Effector CD8-positive, alpha-beta T cell (primary cell): ENCODE measurements around the gene VSX1.

Source experiments
- DNase-seq: peaks from one replicate; lab custom pipeline; 2025; lab: John Stamatoyannopoulos, UW

VSX1 gene

DNA sequence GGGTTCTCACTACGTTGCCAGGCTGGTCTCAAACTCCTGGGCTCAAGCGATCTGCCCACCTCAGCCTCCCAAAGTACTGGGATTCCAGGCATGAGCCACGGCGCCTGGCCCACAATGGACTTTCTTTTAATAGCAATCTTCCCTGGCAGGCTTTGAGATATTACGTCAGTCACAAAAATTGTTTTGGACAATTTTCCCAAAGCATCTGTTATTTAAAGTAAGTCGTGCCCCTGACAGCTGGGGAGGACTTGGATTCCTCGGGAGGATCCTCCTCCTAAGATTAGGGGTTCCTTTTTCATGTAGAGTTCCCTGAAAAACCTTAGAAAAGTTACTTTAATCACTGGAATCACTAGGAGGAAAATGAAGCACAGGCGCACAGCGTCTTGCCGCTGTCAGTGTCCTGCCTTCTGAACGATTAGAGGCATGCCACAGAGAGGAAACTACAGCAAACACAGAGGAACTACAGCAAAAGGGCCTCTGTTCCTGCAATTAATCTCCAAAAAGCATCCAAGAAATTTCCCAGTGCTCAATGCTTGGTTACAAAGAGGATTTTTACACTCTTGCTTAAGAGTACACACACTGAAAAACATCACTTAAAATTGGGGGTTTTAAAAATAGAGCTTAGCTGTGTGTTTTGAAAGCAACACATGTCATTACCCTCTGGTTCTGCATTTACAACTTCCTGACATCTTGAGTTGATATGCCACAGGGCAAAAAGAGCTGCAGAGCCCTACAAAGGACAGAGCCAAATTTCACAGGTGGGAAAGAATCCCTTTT lies 28.5 kb downstream of the VSX1 start:
- no peak for DNase-seq

- no peak for DNase-seq
These were observed 29.4 kb downstream of the VSX1 start for GRCh38 chr20:25052255-25053194.

DNA sequence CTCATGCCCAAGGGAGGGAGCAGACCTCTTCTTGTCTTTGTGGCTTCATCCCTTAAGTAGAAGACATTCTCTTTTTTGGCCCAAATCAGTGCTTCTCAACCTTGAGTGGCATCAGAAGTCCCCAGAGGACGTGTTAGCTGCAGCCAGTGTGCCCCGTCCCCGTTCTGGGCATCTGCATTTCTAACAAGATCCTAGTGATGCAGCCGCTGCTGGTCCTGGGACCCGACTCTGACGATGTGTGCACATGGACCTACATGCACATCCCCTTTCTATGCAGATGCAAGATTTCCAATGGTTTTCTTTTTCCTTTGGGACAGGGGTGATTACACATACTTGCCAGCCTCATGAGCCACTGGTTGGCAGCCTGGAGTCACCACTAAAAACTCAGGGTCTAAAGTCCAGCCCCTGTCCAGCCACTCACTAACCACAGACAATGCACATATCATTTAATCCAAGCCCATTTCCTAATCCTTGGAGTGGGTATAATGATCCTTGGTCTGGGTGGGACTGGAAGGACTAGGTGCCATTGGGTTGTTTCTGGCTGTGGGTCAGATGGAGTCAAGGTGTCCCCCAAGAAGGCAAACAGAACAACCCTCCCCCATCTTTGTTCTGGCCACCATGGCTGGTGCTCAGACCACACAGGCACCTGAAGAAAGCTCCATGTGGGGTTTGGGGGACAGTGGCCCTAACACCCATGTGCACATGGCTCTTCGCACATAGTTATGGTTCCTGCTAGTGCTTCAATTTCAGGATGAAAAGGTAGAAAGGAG lies 30.4 kb downstream of the VSX1 start:
- no peak for DNase-seq

DNA sequence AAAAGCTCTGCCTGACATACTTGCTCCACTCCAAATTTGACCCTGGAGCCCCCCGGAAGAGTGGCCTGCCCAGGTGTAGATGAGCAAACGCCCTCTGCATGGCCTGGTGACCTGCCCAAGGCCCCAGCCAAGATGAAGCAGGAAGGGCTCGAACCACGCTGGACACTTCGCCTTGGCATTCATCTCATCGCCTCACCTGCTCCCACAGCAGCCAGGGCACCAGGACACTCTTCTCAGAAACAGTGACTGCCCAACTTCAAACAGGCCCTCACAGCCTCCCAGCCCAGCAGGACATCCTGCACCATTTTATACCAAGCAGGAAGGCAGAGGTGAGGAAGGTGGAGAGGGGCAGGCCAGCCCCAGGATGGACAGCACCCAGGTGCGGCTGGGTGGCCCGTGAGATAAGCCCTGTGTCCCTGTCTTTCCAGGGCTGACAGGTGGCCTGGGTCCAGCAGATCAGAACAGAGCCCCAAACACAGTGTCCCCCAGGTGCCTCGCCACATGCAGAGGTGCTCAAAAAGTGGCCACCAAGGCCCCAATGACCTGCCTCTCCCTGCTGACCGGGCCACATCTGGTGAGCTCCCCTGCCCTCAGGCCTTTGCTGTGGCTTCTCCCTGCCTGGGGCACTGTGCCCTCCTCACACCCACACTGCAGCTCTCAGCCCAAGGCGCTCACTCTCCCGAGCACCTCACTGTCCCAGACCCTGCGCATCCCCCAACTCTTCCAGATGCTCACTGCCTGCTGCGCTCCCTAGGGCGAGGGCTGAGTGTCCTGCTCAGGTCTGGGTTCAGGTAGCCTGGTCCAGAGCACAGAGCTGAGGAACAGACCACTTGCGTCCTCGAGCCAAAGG lies 31.2 kb downstream of the VSX1 start:
- no peak for DNase-seq

DNA sequence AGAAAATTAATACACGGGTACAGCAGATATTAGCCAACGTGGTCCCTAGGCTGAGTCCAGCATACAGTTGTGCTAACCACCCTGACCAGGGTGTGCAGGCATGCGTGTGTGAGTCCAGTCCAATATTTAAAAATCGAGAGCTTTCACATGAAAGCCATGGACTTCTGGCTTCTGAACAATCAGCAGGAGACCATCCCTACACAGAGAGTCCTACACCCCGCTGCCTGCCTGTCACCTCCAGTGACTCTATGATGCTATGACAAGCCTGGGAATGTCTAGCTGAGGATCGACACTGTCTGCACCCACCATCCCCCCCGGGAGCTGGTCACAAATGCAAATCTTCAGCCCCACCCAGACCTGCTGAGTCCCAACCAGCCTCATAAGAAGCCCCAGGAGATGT lies 31.9 kb downstream of the VSX1 start:
- DNase-seq, result no peak

DNA sequence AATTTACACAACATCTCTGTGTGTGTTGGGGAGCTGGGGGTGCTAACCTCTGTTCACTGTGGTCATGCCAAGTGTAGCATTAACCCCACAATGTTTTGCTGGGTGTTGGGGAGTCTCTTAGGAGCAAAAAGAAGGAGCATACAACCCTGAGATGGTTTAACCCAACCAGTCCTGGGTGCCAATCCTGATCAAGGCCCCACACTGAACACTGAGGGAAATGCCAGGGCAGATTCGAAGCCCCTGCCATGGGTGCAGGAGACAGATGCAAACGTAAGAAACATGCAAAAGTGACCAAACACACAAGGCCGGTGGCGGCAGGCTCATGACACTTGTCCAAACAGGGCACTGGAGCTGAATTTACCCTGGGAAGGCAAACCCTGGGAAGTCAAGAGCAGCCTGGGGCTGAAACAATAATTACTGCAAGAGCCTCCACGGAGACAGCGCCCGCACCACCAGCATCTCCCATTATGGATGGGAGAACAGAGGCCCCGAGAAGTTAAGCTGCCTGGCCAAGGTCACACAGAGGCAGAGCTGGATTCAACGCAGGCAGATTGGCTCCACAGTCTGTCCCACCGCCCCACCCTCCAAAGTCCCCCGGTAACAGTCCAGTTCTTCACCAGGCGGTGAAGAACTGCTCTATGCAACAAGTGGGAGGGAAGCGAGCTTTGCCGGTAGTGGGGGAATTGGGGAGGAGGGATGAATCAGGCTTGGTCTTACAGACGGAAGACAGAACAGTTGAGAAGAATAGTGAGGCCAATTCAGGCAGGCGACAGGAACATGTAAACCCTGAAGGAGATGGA lies 32.5 kb downstream of the VSX1 start:
- no peak for DNase-seq

DNA sequence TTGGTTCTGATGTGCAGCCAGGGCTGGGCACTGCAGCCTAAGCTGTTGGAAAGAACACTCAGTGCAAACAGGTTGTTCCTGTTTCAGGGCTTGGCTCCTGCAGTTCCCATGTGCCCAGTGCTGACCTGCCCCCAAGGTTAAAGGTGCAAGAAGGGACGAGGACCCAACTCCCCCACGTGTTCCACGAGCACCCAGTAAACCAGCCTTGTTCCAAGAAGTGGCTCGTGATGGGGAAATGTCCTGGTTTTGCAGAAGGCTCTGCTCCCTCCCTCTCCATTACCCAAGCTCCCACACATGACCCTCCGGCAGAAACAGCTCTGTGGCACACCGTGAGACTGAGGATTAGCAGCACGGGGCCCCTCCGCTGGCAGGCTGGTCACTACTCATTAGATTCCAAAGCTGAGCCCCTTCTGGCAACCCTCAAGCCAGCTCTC lies 33.4 kb downstream of the VSX1 start:
- no peak for DNase-seq

DNA sequence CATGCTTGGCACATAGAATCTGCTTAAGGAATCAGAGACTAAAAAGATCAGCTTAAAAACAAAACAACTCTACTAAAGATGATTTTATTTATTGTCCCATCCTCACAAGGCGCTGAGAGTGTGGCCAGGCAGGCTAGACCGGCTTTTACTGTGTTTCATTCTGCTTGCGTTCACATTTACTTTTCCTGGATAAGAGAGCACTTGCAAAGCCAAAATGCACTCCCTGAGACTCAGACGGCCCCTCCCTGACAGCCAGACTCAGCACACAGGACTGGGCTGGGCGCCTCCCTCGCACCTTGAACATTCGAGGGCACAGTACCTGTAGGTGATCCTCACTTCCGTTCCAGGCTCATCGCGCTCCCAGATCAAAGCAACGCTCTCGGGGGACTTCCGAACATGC lies 34.2 kb downstream of the VSX1 start:
- no peak for DNase-seq

DNA sequence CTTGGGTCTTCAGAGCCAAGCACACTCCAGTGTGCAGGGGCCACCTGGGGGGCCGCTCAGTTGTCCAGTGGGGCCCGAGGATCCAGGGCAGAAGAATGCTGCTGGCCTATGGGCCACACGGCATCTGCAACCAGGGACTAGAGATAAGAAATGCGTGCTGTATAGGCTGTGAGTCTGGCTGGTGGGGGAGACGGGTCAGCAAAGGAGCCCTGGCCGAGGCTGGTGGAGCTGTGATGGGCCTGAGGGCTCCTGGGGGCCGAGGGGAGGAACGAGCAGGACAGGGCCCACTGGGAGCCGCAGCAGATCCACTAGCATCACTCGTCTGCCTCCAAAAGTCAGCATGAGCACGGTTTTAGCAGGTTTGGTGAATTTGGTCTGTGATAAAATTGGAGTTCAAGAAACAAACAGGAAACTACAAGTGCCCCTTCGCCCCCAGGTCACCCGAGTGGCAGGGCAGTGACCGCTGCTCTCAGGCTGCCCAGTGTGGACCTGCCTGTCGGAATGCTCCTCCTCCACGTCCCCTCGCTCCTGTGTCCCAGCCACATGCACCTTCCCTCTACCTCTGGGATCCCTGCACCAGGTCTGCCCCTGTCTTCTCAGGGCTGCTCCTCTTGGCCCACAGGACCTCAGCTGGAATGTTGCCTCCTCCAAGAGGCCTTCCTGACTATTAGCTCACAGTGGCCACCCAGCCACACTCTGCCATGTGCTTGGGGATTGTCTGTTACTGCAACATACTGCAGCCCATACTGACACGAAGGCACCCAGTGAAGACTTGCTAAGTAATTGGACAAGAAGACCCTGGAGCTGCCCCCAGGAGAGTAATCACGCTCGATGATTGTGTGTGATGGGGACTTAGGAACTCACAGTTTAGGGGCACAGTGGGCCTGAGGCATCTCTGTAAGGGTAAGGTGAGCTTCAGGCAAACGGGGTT lies 34.9 kb downstream of the VSX1 start:
- no peak for DNase-seq

GRCh38 chr20:25046181-25046641 lies 35.7 kb downstream of the VSX1 start:
- DNase-seq, result no peak

DNA sequence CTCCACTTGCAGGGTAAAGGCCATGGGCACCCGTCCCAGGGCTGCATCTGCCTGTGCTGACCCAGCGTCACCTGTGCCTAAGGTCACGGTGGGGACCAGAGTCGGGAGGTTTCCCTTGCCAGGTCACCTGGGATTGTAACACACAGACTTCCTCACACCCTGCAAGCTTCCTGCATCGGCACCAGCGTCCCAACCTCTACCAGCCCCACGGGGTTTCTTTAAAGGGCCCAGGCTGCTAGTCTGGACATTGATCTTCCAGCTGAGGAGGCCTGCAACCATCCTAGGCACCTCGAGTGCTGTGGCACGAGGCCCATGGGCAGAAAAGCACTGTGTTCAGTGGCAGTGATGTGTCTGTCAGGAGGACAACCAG lies 36.6 kb downstream of the VSX1 start:
- DNase-seq, result no peak

GRCh38 chr20:25044660-25045342 lies 37.1 kb downstream of the VSX1 start:
- no peak for DNase-seq

DNA sequence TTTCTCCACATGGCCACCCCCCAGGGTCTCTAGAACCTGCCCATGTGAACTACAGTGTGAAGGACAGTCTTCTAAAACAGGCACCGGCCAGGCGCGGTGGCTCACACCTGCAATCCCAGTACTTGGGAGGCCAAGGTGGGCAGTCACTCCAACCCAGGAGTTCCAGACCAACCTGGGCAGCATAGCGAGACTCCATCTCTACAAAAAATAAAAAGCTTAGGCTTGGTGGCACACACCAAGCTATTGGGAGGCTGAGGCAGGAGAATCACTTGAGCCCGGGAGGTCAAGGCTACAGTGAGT lies 37.7 kb downstream of the VSX1 start:
- no peak for DNase-seq

DNA sequence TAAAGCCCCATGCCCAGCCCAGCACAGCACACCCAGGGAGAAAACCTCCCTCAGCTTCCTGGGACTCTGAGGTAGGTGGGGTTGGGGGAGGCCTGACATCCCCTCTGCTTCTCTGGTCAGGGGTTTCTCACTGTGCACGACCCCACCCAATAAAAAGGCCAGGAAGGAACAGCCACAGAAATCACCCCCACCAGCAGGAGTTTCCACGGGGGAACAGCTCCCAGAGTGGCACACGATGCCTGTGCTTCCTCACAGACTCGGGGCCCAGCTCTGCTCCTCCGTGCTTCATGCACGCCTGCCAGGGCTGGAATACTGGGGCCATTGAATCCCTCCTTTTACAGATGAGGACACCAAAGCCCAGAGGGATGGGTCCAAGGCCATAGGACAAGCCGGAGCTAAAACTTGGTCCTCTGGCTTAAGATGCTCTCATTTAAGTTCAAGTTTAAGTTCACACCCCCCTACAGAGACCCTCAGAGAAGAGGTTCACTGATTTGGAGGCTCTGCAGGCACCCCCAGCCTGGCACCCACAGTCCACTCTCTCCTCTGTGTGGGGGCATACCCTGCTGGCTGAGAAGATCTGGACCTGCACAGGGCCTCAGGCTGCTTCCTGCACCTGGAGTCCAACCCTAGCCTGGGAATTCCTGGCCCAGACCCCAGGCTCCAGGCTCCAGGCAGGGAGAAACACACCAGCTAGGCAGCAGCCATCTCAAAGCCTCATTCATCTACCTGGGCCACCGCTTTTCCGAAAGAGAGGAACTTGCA lies 38.3 kb downstream of the VSX1 start:
- DNase-seq, result no peak

DNA sequence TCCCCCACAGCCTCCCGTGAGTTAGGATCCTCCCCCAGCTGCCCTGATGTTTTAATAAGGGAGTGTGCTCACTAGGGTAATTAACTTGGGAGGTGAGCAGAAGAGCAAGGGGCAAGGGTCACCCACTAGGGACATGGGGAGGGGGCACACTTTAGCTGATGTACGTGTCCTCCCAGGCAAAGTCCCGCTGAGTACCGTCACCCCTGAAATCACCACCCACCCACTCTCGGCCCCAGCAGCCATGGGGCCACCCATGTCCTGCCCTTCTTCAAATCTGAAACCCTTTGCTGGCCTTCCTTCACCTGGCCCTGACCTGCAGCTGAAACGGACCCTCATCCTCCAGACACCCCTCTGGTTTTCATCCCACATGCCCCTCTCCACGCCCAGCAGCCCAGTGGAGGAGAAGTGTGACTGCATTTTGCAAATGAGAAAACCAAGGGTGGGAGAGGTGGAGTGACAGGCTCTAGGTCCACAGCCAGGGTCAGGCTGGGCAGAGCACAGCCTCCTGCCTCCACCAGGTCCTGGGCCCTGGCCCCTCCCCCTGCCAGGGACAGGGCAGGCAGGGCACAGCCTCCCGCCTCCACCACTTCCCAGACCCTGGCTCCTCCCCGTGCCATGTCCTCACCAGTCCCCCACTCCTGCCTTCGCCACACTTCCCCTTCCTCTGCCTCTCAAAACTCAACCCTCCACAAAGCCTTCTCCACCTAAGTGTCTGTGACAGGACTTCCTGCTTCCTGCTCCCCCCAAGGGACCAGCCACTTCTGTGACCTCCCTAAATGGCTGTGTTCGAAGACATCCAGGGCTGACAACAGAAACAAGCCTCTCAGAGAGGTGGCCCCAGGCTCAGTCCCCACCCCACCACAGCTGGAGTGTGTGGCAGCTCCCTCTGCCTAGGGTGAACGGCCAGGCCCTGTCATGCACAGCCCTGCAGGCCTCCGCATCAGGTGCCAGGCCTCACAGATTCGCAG lies 39.1 kb downstream of the VSX1 start:
- DNase-seq, result peak; percentile 23

DNA sequence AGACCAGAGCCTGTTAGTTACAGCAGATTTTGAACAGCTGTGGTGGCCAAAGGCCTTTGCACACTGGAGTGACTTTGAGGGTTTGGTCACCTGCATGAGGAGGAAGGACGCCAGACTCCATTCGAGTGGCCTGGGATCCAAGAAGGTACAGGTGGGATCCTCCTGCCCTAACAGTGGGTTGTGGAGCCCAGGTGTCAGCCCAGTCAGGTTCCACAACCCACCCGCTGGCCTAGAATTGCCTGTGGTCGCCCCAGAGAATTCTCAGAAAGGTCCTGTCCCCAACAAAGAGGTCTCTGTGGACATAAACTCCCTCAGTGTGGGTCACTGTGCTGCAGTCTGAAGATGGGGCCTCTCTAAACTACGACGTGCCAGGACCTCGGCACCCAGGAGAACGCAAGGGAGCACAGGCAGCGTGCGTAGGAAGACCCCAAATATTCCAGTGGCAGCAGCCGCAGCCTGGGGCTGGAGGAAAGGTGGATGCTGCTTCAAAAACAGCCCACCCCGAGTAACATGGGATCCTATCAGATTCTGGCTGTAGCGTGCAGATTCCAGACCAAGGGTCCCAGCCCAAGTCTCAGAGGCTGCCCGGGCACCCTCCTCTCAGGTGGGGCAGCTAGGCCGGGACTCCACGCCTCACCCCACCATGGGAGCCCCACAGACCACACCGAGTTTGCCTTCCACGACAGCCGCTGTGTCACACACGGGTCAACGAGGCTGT lies 40.0 kb downstream of the VSX1 start:
- DNase-seq, result no peak
